Activated CD4-positive, alpha-beta memory T cell treated with anti-CD3 and anti-CD28 coated beads for 36 hours (primary cell): Measurements from ENCODE around the gene RAP1GDS1. TPM values are rescaled to one million over a fixed set of nuclear protein-coding genes. Genes with fewer than 3 reads are reported as not detected.
"Not testable (repeated sequence)": the region's sequence is repeated elsewhere in the genome, so short reads cannot be mapped to it uniquely, and the experiment has no call there.

Source experiments
- CTCF ChIA-PET: fragments of 350-600 bp; sonication (Branson Sonifier 250); formaldehyde crosslinking; loops from one replicate; lab custom pipeline; 2021; ENCODE audit warnings: antibody characterized with exemption, inconsistent platforms; lab: Charles Lee
- POLR2A ChIA-PET: fragments of 350-600 bp; sonication (Branson Sonifier 250); formaldehyde crosslinking; loops from one replicate; lab custom pipeline; 2021; ENCODE audit warnings: antibody characterized with exemption; lab: Charles Lee
- DNase-seq: peaks from one replicate; pipeline ENCODE4 v3.0.0-alpha.2; 2020
- H3K27ac Mint-ChIP-seq: one replicate; pipeline ENCODE4 v1.8.0; 2021; ENCODE audit warnings: mixed read lengths
- H3K27me3 Mint-ChIP-seq: one replicate; pipeline ENCODE4 v1.8.0; 2021; ENCODE audit warnings: mixed read lengths
- H3K36me3 Mint-ChIP-seq: one replicate; pipeline ENCODE4 v1.8.0; 2021; ENCODE audit warnings: mixed read lengths
- H3K4me1 Mint-ChIP-seq: one replicate; pipeline ENCODE4 v1.8.0; 2021; ENCODE audit warnings: low read depth, mixed read lengths
- H3K4me3 Mint-ChIP-seq: one replicate; pipeline ENCODE4 v1.8.0; 2021; ENCODE audit warnings: mild to moderate bottlenecking, mixed read lengths
- H3K9me3 Mint-ChIP-seq: one replicate; pipeline ENCODE4 v1.8.0; 2021; ENCODE audit warnings: mixed read lengths
- intact Hi-C: fragments of 100-400 bp; cut with micrococcal nuclease; formaldehyde crosslinking; loops from one replicate; pipeline ENCODE4 v1.15.1; 2023
- total RNA-seq, 2 experiments: library from RNA; stranded (reverse); gene quantifications; one replicate each; pipeline ENCODE4 v1.2.3, GENCODE V29; 2021

The RAP1GDS1 gene
- total RNA-seq, 2 experiments from 2014 or later: 53.0 to 58.4 TPM

DNA sequence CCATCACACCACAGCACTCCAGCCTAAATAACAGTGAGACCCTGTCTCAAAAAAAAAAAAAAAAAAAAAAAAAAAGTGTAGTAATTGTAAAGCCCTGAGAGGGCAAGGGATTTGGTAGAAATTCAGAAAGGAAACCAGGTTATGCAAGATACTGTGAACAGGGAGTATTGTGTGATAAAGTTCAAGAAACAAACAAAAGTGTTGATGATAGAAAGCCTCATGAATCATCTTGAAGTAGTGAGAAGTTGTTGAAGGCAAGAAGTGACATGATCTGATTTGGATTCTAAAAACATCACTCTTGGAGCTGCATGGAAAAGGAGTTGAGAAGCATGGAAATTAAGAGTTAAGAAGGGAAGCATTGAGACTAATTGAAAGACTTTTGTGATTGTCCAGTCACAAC lies 102.2 kb downstream of the RAP1GDS1 start:
- H3K27me3 Mint-ChIP-seq: no peaks in the 10 kb centered on the region

DNA sequence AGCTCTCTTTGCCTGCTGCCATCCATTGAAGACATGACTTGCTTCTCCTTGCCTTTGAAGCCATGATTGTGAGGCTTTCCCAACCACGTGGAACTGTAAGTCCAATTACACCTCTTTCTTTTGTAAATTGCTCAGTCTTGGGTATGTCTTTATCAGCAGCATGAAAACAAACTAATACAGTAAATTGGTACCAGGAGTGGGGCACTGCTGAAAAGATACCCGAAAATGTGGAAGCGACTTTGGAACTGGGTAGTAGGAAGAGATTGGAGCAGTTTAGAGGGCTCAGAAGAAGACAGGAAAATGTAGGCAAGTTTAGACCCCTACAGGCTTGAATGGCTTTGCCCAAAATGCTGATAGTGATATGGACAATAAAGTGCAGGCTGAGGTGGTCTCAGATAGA lies 105.1 kb downstream of the RAP1GDS1 start:
- H3K27ac Mint-ChIP-seq, CTCF ChIA-PET: not testable (repeated sequence)

More for the DNA sequence above, 102.2 kb downstream of the RAP1GDS1 start:
- CTCF ChIA-PET: interaction anchor here (1.0 kb wide), 1 partner anchor 220 kb away, joined by 3 read pairs; the partner anchor contains the start of gene STPG2
- Mint-ChIP-seq H3K27ac (no peak overlapping the region), H3K36me3 (peaks cover 55% of the 10 kb centered on the region), H3K4me1 (no peaks in the 10 kb centered on the region), H3K9me3 (peaks cover 29% of the 10 kb centered on the region), H3K4me3 (no peak overlapping the region)
- no peak for DNase-seq
- POLR2A ChIA-PET: no interaction called here
- intact Hi-C loops: no loop called here

DNA sequence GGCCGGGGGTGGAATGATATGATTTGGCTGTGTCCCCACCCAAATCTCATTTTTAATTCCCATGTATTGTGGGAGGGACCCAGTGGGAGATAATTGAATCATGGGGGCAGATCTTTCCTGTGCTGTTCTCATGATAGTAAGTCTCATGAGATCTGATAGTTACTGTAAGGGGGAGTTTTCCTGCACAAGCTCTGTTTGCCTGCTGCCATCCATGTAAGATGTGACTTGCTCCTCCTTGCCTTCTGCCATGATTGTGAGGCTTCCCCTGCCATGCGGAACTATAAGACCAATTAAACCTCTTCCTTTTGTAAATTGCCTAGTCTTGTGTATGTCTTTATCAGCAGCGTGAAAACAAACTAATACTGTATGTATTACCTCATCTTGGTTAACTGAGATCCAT lies 106.8 kb downstream of the RAP1GDS1 start:
- CTCF ChIA-PET, DNase-seq, H3K27me3 Mint-ChIP-seq, POLR2A ChIA-PET, H3K4me3 Mint-ChIP-seq, H3K27ac Mint-ChIP-seq, H3K4me1 Mint-ChIP-seq, intact Hi-C loops: not testable (repeated sequence)
- Mint-ChIP-seq H3K9me3 (peaks cover 38% of the 10 kb centered on the region), H3K36me3 (peaks cover 52% of the 10 kb centered on the region)

More for the DNA sequence above, 105.1 kb downstream of the RAP1GDS1 start:
- H3K4me1 Mint-ChIP-seq, DNase-seq, H3K4me3 Mint-ChIP-seq, H3K27me3 Mint-ChIP-seq, POLR2A ChIA-PET, intact Hi-C loops: not testable (repeated sequence)
- Mint-ChIP-seq H3K9me3 (peaks cover 38% of the 10 kb centered on the region), H3K36me3 (peaks cover 64% of the 10 kb centered on the region)

DNA sequence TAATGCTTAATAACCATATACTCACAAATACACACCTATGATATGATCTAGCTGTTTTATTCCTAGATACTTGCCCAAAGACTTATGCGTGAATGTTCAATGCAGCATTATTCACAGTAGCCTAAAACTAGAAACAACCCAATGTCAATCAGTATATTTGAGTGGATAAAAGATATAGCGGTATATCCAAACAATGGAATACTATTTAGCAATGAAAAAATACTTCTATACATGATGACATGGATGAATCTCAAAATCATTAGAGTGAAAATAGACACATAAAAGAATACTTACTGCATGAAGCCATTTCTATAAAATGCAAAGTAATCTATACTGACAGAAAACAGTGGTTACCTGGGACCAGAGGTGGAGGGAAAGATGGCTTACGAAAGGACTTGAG lies 108.1 kb downstream of the RAP1GDS1 start:
- Mint-ChIP-seq H3K4me3 (no peak overlapping the region), H3K4me1 (no peaks in the 10 kb centered on the region), H3K9me3 (peaks cover 35% of the 10 kb centered on the region), H3K27me3 (no peaks in the 10 kb centered on the region), H3K36me3 (peaks cover 45% of the 10 kb centered on the region), H3K27ac (no peak overlapping the region)
- no peak for DNase-seq
- CTCF ChIA-PET: no interaction called here
- POLR2A ChIA-PET: no interaction called here
- intact Hi-C loops: no loop called here

DNA sequence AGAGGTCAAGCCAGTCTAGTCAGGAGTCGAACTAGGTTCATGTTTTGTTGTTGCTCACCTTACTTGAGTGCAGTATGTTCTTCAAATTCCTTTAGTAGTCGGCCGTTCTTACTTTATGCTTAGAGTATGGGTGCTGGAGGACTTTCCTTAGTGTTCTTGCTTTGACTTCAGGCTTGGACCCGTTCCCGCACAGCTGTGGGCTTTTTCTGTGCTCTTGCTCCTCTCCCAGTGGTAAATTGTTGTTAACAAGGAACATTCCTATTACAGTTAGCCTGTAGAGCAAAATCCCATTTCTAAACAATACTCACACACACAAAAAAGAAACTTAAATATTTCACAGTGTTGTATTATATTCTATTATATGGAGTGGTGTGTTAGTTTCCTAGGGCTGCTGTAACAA lies 113.5 kb downstream of the RAP1GDS1 start:
- DNase-seq: no peak
- ChIA-PET CTCF (no interaction called here), POLR2A (no interaction called here)
- peaks cover 14% of the 10 kb centered on the region for H3K4me1 Mint-ChIP-seq
- H3K27me3 Mint-ChIP-seq: no peaks in the 10 kb centered on the region
- H3K27ac Mint-ChIP-seq: no peak overlapping the region
- no peaks in the 10 kb centered on the region for H3K9me3 Mint-ChIP-seq
- no peak overlapping the region for H3K4me3 Mint-ChIP-seq
- intact Hi-C loops: loop anchor here (5.0 kb wide), 1 partner anchor 112 kb away; the partner anchor contains the start of gene RAP1GDS1
- H3K36me3 Mint-ChIP-seq: peaks cover 9% of the 10 kb centered on the region

DNA sequence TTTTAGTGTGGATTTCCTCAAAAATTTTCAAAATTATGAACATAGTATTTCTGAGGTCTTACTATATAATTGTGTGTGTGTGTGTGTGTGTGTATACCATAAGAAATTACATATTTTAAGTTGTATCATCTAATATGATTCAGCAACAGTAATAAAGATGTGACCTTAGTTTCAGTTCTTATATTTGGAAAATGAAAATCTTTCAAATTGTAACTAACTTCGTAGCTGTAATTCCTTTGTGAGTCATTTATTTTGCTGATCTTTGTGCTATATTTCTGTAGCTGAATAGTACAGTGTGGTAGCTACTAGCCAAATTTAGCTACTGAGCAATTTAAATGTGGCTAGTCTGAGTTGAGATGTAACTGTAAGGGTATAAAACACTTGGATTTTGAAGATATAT lies 116.4 kb downstream of the RAP1GDS1 start:
- no peak overlapping the region for H3K27ac Mint-ChIP-seq
- intact Hi-C loops: loop anchor here (5.0 kb wide), 1 partner anchor 115 kb away; the partner anchor contains the start of gene RAP1GDS1
- no peaks in the 10 kb centered on the region for H3K9me3 Mint-ChIP-seq
- peaks cover 9% of the 10 kb centered on the region for H3K36me3 Mint-ChIP-seq
- ChIA-PET POLR2A (no interaction called here), CTCF (interaction anchor here (0.6 to 0.8 kb wide), 2 partner anchors 85 to 679 kb away, joined by 3 read pairs; no protein-coding TSS in a partner anchor)
- H3K4me1 Mint-ChIP-seq: peaks cover 14% of the 10 kb centered on the region
- H3K27me3 Mint-ChIP-seq: no peaks in the 10 kb centered on the region
- no peak for DNase-seq
- H3K4me3 Mint-ChIP-seq: no peak overlapping the region

DNA sequence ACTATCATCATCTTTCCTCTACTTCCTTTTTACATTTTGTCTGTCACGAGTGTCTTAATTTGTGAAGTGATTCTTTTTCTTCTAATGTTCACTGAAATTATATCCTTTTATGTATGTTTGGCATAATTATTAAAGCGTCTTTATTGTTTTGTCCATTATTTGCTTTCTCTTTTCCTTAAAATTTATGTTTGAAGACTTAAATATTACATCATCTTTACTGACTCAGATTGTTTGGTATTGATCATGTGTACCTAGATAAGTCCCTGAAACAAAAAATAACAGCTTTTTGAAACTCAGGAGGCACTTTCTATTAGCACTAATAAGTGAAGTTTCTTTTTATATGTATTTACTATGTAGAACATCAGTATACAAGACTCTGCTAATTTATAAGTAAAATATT lies 120.1 kb downstream of the RAP1GDS1 start:
- ChIA-PET POLR2A (no interaction called here), CTCF (interaction anchor here (0.7 kb wide), 1 partner anchor 422 kb away, joined by 3 read pairs; no protein-coding TSS in a partner anchor)
- intact Hi-C loops: no loop called here
- Mint-ChIP-seq H3K36me3 (peaks cover 1% of the 10 kb centered on the region), H3K4me3 (no peak overlapping the region), H3K27ac (no peak overlapping the region), H3K27me3 (no peaks in the 10 kb centered on the region), H3K9me3 (no peaks in the 10 kb centered on the region), H3K4me1 (peaks cover 8% of the 10 kb centered on the region)
- DNase-seq: no peak

DNA sequence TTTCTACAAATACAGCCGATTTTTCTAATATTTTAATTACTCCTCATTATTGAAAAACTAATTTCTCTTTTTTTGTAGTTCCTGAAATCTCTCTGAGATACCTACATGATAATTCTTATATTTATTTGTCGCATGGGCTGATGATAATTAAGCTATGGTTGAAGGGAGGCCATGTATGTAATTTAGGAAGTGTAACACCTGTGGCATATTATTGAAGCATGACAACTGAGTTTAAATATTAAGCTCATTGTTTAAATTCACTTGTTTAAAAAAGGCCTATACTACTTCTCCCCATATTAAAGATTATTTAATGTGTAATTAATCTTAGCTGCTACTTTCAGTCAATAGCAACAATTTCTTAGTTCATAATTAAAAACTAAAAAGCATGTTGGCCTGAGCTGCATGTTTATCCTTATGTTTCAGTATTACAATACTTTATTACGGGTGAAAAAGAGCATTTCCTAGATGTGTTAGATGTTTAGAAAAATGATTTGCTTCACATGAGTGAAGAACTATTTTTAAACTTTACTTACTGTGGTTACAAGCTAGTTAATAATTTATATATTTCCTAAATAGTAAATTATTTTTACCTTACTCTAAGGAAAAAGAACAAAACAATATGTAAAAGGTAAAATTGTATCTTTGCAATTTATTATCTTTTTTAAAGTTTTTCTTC lies 122.4 kb downstream of the RAP1GDS1 start:
- H3K4me1 Mint-ChIP-seq: no peaks in the 10 kb centered on the region
- CTCF ChIA-PET: interaction anchor here (1.5 kb wide), 1 partner anchor 672 kb away, joined by 3 read pairs; no protein-coding TSS in a partner anchor
- POLR2A ChIA-PET: no interaction called here

DNA sequence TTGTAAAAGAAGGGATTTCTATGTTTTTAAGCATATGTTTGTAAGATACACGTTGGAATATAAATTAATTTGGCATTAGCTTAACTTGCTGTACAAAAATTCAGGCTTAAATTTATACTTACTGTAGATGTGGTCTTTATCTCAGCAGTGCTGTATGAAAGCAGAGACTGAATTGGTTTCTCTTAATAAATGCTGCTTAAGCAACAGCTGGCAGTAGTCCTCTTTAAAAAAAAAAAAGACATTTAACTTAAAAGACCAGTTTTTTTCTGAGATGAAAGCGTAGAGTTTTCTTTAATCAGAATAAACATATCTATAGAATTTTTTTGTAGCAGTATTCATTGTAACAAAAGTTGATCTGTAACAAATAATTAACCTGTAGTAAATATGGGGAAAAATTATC lies 124.6 kb downstream of the RAP1GDS1 start:
- no peaks in the 10 kb centered on the region for H3K9me3 Mint-ChIP-seq
- H3K27me3 Mint-ChIP-seq: no peaks in the 10 kb centered on the region
- intact Hi-C loops: no loop called here
- no peak overlapping the region for H3K4me3 Mint-ChIP-seq
- POLR2A ChIA-PET: no interaction called here
- H3K4me1 Mint-ChIP-seq: no peaks in the 10 kb centered on the region
- H3K36me3 Mint-ChIP-seq: peaks cover 10% of the 10 kb centered on the region
- DNase-seq: no peak
- no peak overlapping the region for H3K27ac Mint-ChIP-seq
- CTCF ChIA-PET: no interaction called here

More for the DNA sequence above, 122.4 kb downstream of the RAP1GDS1 start:
- no peak overlapping the region for H3K4me3 Mint-ChIP-seq
- intact Hi-C loops: no loop called here
- H3K27ac Mint-ChIP-seq: no peak overlapping the region
- H3K36me3 Mint-ChIP-seq: peaks cover 7% of the 10 kb centered on the region
- no peaks in the 10 kb centered on the region for H3K9me3 Mint-ChIP-seq
- DNase-seq: no peak
- no peaks in the 10 kb centered on the region for H3K27me3 Mint-ChIP-seq

DNA sequence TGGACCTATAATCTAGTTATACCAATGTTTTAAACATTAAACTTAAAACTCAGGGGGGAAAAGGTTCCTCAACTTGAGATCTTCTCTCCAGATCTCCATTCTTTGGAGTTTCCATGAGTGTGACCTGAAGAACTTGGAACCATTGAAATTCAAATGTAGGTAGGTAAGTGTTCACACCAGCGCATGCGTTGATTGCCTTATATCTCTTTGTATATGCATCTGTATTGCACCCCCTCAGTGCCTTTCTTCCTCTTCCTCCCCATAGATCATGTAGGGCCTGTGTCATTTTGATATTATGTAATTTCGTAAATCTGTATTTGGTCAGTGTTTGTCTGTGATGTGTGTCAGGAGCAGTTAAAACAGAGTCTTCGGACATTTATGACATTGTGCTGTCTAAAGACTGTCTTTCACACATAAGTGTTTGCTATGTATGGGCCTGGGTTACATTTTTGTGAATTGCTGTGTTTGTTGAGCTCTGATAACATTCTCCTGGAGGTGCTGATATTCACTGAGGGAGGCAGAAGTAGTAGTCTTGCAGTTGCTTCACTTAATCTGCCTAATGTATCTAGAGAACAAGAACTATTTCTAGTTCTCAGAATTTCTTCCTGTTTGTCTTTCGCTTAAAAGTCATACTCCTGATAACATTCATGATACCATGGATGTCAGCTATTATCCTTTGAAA lies 126.3 kb downstream of the RAP1GDS1 start:
- Mint-ChIP-seq H3K4me3 (no peak overlapping the region), H3K9me3 (no peaks in the 10 kb centered on the region), H3K27ac (no peak overlapping the region), H3K27me3 (no peaks in the 10 kb centered on the region), H3K4me1 (no peaks in the 10 kb centered on the region), H3K36me3 (peaks cover 12% of the 10 kb centered on the region)
- POLR2A ChIA-PET: no interaction called here
- CTCF ChIA-PET: no interaction called here
- intact Hi-C loops: no loop called here
- DNase-seq: no peak

DNA sequence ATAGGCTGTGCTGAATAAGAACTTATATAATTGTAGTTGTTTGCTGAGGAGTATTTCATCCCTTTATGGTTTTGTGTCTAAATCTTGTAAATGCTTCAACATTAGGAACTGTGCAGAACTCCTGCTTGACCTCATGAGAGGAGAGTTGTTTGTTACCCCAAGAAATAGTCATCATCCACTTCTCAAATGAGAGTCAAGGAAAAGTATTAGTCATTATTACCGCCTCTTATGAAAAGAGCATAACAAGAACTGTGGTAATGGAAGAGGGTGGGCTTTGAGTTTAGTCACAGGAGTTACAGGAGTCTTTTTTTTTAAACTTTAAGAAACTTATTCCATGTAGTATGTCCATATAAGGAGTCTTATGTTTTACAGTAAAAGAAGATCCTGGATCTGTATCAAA lies 132.9 kb downstream of the RAP1GDS1 start:
- DNase-seq: no peak
- Mint-ChIP-seq H3K4me3 (no peak overlapping the region), H3K36me3 (peaks cover 35% of the 10 kb centered on the region), H3K9me3 (peaks cover 12% of the 10 kb centered on the region), H3K4me1 (peaks cover 3% of the 10 kb centered on the region), H3K27ac (no peak overlapping the region), H3K27me3 (no peaks in the 10 kb centered on the region)
- ChIA-PET POLR2A (no interaction called here), CTCF (no interaction called here)
- intact Hi-C loops: no loop called here

DNA sequence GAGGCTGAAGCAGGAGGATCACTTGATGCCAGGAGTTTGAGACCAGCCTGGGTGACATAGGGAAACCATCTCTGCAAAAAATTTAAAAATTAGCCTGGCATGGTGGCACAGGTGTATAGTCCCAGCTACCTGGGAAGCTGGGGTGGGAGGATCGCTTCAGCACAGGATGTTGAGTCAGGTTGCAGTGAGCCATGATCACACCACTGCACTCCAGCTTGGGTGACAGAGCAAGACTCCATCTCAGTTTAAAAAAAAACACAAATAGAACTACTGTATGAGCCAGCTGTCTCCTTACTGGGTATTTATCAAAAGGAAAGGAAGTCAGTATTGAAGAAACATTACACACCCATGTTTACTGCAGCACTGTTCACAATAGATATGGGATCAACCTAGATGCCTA lies 138.7 kb downstream of the RAP1GDS1 start:
- no peaks in the 10 kb centered on the region for H3K27me3 Mint-ChIP-seq
- CTCF ChIA-PET: no interaction called here
- DNase-seq: no peak
- H3K36me3 Mint-ChIP-seq: peaks cover 22% of the 10 kb centered on the region
- no peak overlapping the region for H3K27ac Mint-ChIP-seq
- H3K4me1 Mint-ChIP-seq: peaks cover 2% of the 10 kb centered on the region
- POLR2A ChIA-PET: no interaction called here
- peaks cover 17% of the 10 kb centered on the region for H3K9me3 Mint-ChIP-seq
- no peak overlapping the region for H3K4me3 Mint-ChIP-seq
- intact Hi-C loops: no loop called here
